ENCODE results near the gene SLC35B2.

SLC35B2 gene

GRCh38 chr6:44257025-44257752, at the start of gene SLC35B2:
TSS of gene SLC35B2 (minus strand) at chr6:44257528. CDS start at chr6:44257410, 118 bp downstream.
- DNase-seq (ENCODE audit: low read depth), result peak; percentile 51

- DNase-seq (ENCODE audit: low read depth), result no peak
Observed at GRCh38 chr6:44306710-44307109, 49.4 kb upstream of the SLC35B2 start.

GRCh38 chr6:44305200-44305725, 47.9 kb upstream of the SLC35B2 start:
- DNase-seq (ENCODE audit: low read depth), result no peak

GRCh38 chr6:44304282-44305199, 47.2 kb upstream of the SLC35B2 start:
- DNase-seq (ENCODE audit: low read depth), result peak; percentile 26

- DNase-seq (ENCODE audit: low read depth), result no peak
Observed at GRCh38 chr6:44303842-44304241, 46.5 kb upstream of the SLC35B2 start.

- no peak for DNase-seq (ENCODE audit: low read depth)
Observed at GRCh38 chr6:44302856-44303255, 45.5 kb upstream of the SLC35B2 start.

GRCh38 chr6:44301782-44302564, 44.6 kb upstream of the SLC35B2 start:
- no peak for DNase-seq (ENCODE audit: low read depth)

- DNase-seq (ENCODE audit: low read depth), result no peak
Observed at GRCh38 chr6:44301106-44301505, 43.8 kb upstream of the SLC35B2 start.

- no peak for DNase-seq (ENCODE audit: low read depth)
Observed at GRCh38 chr6:44300292-44300823, 43.0 kb upstream of the SLC35B2 start.

GRCh38 chr6:44298864-44299263, 41.5 kb upstream of the SLC35B2 start:
- no peak for DNase-seq (ENCODE audit: low read depth)

- DNase-seq (ENCODE audit: low read depth), result no peak
Observed at GRCh38 chr6:44298055-44298803, 40.9 kb upstream of the SLC35B2 start.

- peak; percentile 32 for DNase-seq (ENCODE audit: low read depth)
Observed at GRCh38 chr6:44297063-44298038, 40.0 kb upstream of the SLC35B2 start.

- no peak for DNase-seq (ENCODE audit: low read depth)
Observed at GRCh38 chr6:44294832-44295791, 37.8 kb upstream of the SLC35B2 start.

GRCh38 chr6:44292661-44293365, 35.5 kb upstream of the SLC35B2 start:
- DNase-seq (ENCODE audit: low read depth), result no peak

GRCh38 chr6:44291841-44292240, 34.5 kb upstream of the SLC35B2 start:
- no peak for DNase-seq (ENCODE audit: low read depth)

GRCh38 chr6:44289726-44290260, 32.5 kb upstream of the SLC35B2 start:
- DNase-seq (ENCODE audit: low read depth), result no peak

GRCh38 chr6:44286747-44287146, 29.4 kb upstream of the SLC35B2 start:
- no peak for DNase-seq (ENCODE audit: low read depth)

- DNase-seq (ENCODE audit: low read depth), result no peak
Observed at GRCh38 chr6:44286285-44286565, 28.9 kb upstream of the SLC35B2 start.

Measured in stimulated activated CD4-positive, alpha-beta T cell treated with anti-CD3 and anti-CD28 coated beads, Interleukin-2, amount 100 ng/mL, for 4 hours (primary cell).